Astrocyte of the hippocampus (primary cell): ENCODE measurements around the gene TUBGCP4.
"Not testable (repeated sequence)": the region's sequence is repeated elsewhere in the genome, so short reads cannot be mapped to it uniquely, and the experiment has no call there.

Experiments used
- DNase-seq: peaks from one replicate; pipeline ENCODE4 v3.0.0; 2011; ENCODE audit warnings: low read depth, low spot score

The TUBGCP4 gene, protein sequence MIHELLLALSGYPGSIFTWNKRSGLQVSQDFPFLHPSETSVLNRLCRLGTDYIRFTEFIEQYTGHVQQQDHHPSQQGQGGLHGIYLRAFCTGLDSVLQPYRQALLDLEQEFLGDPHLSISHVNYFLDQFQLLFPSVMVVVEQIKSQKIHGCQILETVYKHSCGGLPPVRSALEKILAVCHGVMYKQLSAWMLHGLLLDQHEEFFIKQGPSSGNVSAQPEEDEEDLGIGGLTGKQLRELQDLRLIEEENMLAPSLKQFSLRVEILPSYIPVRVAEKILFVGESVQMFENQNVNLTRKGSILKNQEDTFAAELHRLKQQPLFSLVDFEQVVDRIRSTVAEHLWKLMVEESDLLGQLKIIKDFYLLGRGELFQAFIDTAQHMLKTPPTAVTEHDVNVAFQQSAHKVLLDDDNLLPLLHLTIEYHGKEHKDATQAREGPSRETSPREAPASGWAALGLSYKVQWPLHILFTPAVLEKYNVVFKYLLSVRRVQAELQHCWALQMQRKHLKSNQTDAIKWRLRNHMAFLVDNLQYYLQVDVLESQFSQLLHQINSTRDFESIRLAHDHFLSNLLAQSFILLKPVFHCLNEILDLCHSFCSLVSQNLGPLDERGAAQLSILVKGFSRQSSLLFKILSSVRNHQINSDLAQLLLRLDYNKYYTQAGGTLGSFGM

DNA sequence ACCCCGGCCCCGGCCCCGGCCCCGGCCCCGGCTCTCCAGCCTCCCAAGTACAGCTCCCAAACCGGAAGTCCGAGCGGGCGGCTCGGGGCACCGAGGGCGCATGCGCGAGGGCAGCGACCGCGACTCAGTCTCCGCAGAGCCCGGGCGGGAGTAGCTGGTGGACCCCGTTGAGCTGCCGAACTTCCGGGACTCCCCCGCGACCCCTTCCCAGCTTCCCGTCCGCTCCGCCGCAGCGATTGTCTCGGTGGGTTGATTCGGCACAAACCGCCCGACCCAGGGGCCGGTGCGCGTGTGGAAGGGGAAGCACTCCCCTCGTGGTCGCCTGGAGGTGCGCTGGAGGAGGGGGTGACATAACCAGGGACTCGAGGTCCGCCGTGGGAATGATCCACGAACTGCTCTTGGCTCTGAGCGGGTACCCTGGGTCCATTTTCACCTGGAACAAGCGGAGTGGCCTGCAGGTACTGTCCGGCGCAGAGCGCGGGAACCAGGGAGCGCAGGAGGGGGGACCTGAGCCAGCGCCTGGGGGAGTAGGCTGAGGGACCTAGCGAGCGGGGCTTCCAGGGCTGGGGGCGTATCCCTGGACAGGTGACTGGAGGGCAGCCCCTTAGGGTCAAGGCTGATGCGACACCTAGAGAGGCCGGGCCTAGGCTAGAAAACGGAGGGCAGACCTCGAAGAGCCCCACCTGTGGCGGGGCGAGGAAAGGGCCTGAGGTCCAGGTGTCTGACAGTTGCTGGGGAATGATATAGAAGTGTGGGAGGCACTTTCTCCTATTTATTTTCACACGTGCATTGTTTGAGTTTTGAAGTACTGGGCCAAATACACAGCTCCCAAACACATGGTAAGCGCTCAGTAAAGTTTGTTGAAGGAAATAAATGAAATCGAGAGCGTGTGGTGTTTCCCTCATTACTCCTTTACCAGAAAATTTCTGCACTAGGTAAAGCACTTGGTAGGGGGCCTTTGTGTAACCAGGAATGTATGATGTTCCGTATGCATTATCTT is at the start of gene TUBGCP4, which contains the start of gene ZSCAN29:
Gene TUBGCP4 (plus strand): TSS at position 127 of the 1,000 bp plus-strand sequence. CDS start 254 bp downstream, at position 381.
Gene ZSCAN29 (minus strand): TSS at position 69 of the 1,000 bp plus-strand sequence. CDS start 1,130 bp downstream, outside the sequence.
- peak; percentile 92 for DNase-seq

DNA sequence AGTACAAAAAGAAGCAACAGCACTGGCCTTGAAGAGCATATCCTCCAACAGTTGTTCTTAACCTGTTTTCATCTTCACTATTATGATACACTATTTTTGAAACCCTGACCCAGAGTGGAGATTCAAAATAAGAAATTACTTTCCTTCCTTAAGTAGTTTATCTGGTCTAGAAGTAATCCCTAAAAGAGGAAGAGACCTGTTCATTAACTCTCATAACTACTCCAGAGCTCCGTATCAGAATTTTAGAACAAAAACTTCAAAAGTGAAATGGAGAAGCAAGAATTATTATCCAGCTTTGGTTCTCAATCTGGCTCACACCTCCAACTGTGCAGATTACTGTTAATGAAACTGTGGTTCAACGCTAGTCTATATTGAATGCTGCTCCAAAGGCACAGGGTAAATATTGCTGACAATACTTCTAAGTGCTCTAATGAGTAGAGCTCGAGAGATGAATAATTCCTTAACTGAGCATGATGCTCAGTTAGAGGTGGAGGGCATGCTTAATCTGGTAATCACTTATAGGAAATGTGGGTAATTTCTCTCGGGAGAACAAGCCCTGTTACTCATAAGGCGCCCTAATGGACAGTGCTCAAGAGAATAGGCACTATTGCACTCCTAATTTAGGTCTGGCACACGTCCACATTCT is 45.7 kb upstream of the TUBGCP4 start:
- DNase-seq, result no peak

DNA sequence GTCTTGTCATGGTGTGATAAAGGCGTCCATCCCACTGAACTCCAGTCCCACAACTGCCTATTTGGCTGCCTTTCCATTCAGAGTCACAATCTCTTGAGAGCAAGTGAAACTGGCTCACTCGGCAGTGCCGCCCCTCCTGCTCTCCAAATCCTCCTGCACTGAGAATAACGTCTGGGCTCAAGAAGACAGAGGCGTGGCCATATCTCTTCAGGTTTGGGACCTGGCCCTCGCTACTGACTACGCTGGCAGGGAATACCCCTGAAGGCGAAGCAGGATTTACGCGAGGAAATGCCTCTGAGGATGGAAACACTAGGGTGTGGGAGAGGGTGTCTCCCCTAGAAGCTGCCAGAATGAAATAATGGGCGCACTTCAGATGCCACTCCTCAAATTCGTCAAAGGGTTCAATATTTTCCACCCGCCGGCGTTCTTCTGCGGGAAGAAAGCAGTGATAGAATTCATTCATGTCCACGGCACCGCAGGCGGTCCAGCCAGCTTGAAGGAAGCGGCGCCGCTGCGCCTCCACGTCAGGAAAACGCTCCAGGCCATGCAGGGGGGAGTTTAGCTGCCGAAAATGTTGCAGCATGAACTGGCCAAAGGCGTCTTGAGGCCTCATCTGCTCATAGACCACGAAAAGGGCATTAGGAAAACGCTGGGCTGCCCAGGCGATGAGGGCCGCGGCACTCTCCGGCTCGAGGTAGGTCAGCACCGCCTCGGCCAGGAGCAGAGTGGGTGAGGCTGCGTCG is 41.5 kb upstream of the TUBGCP4 start:
- no peak for DNase-seq

DNA sequence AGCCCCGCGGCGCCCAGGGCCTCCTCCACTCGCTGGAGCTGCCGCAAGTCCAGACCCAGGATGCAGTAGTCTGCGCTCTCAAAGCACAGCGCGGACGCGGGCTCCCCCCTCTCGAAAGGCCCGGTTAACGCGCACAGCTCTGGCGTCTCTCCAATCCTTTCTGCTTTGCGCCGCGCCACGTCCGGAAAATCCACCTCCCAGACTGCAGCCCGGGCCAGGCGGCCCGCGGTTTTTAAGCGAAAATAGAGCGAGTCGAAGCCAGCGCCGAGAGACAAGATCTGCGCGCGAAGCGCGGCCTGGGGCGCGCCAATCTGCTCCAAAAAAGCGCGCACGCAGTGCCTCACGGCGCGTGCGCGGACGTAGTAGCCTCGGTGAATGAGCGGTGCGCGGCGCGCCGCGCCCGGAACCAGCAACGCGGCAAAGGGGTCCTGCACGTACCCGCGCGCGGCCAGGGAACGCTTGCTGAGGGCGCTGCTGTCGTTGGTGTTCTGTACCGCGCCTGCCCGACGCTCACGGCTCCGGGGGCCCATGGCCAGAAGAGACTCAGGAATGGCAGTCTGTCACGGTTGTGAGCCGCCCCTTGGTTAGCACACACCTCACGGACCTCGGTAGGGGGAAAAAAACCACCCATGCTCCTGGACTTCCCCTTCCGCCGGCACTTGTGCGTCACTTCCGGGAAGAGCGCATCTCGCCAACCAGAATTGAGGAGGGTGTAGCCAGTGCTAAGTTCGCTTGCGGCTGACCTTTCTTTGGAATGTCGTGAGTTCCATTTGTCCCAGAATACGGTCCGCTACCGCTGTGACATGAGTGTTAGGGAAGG is 40.7 kb upstream of the TUBGCP4 start, which contains the start of gene LCMT2:
Gene LCMT2 (minus strand): TSS at position 614 of the 820 bp plus-strand sequence. CDS start 84 bp downstream, at position 530.
- DNase-seq, result peak; percentile 96

DNA sequence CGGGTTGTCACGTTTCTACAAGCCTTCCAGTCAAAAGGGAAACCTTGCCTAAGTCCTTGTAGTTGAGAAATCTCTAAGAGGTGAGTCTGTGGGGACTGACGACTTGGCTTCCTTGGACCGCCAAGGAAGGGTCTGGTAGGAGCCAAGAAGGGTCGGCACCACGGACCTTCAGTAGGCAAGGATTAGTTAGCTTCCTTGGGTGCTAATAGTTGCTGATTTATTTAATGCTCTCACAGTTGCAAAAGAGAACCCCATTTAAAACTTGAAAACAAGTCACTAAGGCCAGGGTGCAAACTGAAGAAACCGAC is 40.2 kb upstream of the TUBGCP4 start:
- no peak for DNase-seq

DNA sequence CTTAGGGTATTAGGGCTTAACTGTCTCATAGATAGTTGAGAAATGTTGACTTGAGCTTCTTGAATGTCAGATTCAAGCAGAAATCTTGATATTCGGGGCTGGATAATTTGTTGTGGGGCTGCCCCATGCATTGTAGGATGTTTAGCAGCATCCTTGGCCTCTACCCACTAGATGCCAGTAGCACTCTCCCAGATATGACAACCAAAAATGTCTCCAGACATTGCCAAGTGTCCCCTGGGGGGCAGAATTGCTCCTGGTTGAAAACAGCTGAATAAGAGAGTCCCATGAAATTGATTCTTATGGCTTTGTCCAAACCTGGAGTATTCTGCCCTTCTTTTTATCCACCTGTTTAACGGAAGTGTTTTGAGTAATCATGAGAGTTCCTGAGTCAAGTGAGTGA is 24.6 kb upstream of the TUBGCP4 start:
- no peak for DNase-seq

DNA sequence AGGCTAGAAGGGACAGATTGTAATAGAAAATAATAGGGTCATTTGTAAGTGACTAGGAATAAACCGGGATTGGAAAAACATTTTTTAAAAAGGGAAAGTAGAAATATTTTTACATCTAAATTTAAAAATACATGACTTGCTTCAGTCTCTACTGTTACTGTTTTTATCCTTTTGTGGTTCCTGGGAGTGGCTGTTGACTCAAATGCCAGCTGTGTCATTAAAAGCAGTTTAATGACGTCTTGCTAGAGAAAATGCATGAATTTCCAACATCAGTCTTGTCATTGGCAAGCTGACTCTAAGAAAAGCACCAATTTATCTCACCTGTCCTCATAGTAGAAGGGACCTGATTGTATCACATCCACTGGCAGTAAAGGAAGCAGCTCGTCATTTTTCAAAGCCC is 23.8 kb upstream of the TUBGCP4 start:
- no peak for DNase-seq

DNA sequence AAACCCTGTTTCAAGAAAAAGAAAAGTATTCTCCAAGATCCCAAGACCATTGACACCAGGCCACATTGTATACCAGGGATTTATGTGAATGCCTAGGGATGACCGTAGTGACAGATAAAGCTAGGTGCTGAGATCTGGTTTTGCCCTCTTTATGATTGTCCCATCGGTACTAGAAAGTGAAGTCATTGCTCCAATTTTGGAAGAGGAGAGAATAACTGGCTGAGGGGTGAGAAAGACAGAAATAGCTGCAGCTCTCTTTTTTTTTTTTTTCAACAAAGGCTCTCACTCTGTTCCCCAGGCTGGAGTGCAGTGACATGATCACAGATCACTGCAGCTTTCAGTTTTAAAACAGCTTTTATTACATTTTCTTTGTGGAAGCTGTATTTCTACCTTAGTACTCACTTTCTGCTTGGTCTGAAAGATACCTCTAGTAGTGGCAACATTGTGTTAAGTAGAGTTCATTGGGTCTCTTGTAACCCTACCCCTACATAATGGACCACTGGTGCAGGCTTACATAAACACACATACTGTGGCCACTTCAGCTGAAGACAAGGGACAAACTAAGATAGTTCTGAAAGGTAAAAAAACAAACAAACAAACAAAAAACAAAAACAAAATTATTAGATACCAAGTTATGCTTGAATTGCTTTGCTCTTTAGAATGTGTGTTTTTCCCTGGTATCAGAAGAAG is 18.1 kb upstream of the TUBGCP4 start:
- DNase-seq, result no peak

DNA sequence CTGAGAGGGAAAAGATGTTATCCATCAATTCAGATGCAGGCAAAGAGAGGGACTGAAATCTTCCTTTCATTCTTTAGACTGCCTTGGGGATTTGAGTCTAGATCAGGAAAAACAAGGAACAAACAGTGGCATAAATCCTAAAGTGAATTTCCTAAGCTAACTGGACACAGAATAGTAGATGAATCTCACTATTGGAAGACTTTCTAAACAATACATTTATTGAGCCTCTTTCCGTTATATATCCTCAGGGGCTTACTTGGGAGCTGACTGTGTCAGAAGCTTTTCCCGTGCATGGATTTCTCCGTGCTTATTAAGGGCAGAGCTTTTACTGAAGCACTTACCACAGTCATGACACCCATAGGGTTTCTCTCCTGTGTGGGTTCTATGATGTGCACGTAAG is 10.1 kb upstream of the TUBGCP4 start:
- no peak for DNase-seq

DNA sequence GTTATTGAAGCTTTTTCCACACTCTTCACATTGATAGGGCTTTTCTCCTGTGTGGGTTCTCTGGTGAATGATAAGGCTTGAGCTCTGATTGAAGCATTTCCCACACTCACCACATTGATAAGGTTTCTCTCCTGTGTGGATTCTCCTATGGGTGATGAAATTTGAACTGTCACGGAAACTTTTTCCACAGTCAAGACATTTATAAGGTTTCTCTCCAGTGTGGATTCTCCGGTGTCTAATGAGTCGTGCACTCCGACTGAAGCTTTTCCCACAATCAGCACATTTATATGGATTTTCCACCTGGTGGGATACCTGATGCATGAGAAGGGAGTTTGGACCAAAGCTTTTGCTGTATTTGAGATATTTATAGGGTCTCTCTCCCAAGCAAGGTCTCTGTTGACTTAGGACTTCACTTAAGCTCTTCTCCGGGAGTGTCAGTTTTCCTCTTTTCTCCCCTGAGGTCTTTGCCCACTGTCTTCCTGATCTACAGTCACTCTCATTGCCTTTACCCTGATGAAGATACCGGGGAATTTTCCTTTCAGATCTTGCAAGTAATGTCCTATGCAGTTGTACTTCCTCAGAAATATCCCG is 9.5 kb upstream of the TUBGCP4 start:
- no peak for DNase-seq

DNA sequence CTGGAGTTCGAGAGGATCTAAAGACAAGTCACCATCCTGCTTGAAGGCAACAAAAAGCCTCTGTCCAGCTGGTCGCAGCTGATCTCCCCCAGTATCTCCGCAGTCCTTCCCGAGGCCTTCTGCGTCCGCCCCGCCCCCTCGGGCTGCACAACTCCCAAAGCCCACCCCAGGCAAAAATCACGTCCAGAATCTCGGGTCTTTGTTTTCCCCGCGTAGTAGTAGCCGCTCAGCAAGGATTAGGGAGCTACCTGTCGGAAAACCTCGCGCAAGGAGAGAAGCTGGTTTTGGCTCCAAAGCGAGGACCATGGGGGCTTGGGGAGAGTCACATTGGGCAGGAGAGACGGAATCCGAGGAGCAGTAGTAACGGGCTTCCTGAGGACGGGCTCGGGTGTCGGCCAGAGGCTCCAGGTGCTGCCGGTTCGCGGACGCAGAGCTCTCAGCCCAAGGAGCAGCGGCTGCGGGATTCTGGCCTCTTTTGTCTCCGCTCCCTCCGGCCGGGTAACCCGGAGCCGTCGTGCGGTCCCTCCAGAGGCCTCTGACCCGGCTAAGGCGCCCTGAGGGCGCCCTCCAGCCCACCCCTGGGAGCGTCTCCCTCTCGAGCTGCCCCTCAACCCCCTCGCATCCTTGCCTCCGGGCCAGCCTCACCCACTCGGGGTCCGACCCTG is 459 bp upstream of the TUBGCP4 start:
- DNase-seq, result peak; percentile 48

DNA sequence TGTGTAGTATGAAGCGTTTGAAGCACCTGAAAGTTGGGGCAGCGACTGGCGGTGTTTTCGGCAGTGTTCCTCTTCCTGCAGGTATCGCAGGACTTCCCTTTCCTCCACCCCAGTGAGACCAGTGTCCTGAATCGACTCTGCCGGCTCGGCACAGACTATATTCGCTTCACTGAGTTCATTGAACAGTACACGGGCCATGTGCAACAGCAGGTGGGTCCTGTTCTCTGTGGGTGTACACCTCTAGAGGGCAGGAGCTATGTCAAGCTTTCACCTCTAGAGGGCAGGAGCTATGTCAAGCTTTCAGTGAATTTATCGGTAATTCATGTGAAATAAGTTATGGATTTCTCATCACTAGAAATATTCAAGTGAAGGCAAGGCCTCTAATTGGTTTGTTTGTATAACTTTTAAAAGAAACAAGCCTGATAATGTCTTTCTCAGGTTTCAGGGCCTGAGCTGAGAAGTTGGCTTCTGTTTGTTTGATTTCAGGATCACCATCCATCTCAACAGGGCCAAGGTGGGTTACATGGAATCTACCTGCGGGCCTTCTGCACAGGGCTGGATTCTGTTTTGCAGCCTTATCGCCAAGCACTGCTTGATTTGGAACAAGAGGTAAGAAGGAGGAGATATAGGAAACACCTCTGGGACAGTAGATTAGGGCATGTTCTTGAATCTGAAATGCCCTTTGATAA is 5.3 kb downstream of the TUBGCP4 start:
- DNase-seq, result peak; percentile 41

DNA sequence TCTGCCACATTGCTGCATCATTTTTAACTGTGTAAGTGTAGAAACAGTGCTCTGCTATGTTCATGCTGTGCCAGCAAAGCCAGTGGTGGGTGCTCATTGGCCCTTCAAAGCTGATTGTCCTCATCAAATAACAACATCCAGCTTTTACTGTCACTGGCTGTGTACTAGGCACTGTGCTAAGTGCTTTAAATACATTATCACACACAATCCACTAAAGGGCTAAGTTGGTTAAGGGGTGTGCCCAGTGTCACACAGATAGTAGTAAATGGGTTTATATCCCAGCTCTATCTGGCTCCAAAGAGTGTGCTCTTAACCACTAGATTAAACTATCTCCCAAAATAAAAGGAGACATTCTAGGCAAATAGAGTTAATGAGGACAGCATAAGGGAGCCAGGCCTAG is 7.7 kb downstream of the TUBGCP4 start:
- DNase-seq, result no peak

DNA sequence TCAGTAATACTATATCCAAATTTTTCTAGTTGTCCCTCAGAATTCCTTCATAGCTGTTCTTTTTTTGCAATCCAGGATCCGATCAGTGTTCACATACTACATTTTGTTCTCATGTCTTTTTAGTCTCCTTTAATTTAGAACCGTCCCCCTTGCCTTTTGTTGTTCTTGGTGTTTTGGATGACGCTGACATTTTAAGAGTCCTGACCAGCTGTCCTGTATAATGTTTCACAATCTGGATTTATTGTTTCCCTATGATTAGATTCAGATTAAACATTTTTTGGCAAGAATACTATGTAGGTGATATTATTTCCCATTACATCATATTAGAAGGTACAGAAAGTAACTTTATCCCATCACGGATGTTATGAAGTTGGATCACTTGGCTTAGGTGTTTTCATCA is 11.4 kb downstream of the TUBGCP4 start:
- no peak for DNase-seq

DNA sequence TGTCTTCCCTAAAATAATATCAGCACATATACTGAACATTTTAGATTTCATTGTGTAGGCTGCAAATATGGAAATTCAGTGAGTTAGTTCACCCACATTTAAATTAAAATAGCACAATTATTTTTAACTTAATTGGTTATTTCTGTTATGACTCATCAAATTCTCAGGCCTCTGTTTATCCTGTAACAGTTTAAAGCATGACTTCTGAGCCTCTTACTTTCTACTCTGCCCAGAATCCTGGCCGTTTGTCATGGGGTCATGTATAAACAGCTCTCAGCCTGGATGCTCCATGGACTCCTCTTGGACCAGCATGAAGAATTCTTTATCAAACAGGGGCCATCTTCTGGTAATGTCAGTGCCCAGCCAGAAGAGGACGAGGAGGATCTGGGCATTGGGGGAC is 12.2 kb downstream of the TUBGCP4 start:
- peak; percentile 50 for DNase-seq

DNA sequence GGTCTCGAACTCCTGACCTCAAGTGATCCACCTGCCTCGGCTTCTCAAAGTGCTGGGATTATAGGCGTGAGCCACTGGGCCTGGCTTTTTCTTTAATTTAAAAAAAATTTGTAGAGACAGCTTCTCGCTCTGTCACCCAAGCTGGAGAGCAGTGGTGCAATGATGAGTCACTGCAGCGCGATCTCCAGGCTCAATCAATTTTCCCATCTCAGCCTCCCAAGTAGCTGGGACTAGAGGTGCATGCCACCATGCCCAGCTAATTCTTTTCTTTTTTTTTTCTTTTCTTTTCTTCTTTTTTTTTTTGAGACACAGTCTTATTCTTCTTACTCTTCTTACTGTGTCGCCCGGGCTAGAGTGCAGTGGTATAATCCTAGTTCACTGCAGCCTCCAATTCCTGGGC is 19.8 kb downstream of the TUBGCP4 start:
- DNase-seq, result peak; percentile 11

DNA sequence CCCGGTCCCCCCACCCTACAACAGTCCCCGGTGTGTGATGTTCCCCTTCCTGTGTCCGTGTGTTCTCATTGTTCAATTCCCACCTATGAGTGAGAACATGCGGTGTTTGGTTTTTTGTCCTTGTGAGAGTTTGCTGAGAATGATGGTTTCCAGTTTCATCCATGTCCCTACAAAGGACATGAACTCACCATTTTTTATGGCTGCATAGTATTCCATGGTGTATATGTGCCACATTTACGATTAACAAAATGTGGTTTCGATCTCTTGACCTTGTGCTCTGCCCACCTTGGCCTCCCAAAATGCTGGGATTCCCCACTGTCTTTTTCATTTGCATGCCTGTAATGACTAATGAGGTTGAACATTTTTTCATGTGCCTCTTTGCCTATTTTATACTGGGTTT is 22.7 kb downstream of the TUBGCP4 start:
- DNase-seq, result not testable (repeated sequence)

DNA sequence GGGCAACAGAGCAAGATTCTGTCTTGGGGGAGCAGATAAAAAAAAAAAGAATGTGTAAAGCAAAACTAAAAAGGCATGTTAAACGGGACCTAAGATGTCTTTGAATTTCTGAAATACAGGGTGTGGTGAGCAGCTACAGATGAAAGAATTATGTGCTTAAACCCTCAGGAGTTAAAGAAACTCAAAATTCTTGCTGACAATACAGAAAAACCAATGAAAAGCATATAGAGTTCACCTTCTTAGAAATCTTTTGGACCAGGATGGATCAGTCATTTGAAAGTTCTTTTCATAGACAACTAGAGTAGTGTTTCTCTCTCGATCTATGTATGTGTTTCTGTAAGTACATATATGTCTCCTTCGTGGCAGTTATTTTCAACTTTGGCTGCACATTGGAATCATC is 31.4 kb downstream of the TUBGCP4 start:
- DNase-seq, result no peak
